ENCODE data around the gene GAN.

Gene GAN, protein sequence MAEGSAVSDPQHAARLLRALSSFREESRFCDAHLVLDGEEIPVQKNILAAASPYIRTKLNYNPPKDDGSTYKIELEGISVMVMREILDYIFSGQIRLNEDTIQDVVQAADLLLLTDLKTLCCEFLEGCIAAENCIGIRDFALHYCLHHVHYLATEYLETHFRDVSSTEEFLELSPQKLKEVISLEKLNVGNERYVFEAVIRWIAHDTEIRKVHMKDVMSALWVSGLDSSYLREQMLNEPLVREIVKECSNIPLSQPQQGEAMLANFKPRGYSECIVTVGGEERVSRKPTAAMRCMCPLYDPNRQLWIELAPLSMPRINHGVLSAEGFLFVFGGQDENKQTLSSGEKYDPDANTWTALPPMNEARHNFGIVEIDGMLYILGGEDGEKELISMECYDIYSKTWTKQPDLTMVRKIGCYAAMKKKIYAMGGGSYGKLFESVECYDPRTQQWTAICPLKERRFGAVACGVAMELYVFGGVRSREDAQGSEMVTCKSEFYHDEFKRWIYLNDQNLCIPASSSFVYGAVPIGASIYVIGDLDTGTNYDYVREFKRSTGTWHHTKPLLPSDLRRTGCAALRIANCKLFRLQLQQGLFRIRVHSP

DNA sequence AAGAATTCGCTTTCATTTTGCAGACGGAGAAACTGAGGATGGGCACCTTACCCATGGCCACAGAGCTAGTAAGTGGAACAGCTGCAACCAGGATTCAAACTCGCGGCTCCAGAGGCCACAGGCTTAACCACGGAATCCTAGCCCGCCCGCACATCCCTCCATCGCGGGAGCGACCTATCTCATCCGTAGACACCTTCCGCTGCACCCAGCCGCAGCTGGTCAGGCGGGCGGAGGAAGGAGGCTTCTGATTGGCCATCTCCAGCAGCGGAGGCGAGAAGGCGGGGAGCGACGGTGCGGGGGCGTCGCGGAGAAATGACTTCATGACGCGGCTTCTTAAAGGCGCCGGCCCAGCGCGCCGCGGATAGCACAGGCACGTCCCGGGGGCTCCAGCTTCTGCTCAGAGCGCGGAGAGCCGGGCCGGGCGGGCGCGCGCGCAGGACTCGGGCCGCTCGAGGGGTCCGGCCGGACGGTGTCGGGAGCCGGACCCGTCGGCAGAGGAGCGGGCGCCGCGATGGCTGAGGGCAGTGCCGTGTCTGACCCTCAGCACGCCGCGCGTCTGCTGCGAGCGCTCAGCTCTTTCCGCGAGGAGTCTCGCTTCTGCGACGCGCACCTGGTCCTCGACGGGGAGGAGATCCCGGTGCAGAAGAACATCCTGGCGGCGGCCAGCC lies at the start of gene GAN:
Gene GAN, plus strand, starts transcription at position 360 of the 668 bp plus-strand sequence. Its CDS starts 152 bp downstream, at position 512.
- DNase-seq = peak; percentile 94

DNA sequence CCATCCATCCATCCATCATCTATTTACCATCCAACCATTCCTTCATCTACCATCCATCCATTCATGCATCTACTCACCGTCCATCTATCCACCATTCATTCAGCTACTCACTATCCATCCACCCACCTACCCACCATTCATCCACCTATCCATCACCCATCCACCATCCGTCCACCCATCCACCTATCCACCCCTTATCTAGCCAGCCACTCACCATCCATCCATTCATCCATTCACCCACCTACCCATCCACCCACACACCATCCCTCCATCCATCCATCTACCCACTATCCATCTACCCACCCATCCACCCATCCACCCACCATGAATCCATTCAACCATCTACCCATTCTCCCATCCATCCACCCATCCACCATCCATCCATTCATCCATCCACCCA lies 49.7 kb upstream of the GAN start:
- no peak for DNase-seq

DNA sequence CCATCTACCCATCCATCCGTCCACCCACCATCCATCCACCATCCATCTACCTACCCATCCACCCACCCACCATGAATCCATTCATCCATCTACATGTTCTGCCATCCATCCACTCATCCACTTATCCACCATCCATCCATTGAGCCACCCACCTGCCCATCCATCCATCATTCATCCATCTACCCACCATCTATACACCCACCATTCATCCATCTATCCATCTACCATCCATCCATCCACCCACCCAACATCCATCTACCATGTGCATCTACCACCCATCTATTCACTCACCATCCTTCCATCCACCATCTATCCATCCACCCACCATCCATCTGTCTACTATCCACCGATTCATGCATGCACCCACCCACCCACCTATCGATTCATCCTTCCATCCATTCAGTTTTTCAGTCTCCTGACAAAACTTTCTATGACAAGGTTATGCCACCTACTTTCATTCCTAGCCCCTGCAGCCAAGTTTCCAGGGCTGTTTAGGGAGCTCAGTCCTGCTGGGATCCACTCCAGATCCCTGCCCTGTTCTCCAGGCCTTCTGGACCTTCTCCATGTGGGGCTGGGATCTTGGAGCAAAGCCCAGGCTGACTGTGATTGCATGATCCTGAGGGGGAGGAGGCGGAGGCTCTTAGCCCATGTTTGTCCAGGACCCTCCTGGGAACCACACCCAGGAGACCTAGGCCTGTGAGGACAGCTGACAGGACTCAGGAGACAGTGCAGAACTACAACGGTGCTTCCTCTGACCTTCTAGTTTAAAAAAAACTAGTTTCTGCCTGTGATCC lies 48.9 kb upstream of the GAN start:
- no peak for DNase-seq

DNA sequence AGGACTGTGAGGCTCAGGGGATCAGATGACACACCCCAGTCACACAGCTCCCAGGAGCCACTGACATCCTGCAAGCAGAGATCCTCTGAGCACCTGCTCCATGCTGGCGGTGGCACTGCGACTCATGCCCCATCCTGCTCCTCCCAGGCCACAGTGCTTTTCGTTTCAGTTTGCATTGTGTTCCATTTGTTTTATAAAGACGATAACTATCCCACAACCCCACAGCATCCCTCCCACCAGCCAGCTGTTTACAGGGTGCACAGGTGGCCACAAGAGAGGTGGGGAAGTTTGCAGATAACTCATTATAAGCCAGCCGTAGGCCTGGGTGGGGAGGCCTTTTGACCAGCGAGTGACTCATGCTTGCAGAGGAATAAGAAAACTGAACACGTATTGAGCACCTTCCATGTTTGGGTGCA lies 48.1 kb upstream of the GAN start:
- DNase-seq = no peak

DNA sequence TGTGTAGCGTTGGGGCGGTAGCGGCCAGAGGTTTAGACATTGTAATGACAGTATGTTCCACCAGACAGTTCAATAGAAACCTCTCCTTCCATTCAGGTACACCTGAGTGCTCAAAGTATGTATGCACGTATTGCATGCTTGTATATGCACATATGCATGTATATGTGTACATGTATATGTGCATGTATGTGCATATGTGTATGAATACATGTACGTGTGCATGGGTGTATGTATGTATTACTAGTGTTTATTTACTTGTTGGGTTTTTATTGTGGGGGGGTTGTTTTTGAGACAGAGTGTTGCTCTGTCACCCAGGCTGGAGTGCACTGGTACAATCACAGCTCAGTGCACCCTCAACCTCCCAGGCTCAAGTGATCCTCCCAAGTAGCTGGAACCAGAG lies 46.3 kb upstream of the GAN start:
- no peak for DNase-seq

DNA sequence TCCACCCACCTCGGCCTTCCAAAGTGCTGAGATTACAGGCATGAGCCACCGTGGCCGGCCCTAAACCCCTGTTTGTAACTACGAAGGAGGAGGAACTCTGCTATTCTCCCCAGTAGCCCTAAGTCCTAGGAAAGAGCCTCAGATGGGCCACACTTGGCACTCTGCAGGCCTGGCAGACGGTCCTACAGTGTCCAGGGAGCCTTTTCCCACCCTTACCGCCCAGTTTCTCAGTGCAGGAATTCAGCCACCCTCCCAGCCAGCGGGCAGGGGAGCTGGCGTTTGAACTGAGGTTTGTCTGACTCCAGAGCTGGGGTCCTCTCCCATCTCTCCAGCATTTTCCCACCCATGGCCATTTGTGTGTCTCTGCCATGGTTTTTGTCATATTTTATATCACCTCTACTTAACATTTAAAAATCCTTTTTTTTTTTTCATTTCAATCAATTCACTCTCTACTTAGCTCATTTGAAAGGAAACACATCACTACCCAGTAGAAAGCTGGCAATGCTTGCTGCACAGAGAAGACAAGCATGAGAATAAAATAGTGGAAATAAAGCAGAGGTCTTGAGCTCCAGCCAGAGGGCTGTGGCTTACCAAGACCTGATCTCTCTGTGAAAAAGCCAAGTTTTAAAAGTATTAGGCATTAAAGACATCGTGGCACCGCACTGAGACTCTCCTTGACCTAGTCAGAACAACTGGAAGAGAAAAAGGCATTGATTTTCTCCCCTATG lies 41.4 kb upstream of the GAN start:
- no peak for DNase-seq

DNA sequence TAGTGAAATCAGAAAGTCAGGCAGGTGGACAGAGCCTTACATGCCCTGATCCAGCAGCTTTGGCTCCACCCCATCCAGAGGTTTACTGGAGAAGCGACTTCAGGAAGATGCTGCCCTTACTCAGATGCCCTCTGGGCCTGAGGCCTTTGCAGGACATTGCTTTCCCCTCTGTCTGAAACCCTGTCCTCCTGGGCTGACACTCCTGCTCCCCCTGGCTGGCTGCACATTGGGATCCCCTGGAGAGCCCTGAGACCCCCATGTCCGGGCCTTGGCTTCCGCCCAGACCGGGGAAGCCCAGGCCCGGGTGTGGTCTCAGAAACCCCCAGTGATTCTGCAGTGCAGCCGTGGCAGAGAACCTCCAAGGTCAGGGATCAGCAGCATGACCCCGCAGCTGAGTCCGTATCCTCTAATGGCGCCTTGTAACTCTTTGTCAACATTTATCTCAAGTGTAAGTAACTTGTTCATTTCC lies 39.7 kb upstream of the GAN start:
- DNase-seq = no peak

DNA sequence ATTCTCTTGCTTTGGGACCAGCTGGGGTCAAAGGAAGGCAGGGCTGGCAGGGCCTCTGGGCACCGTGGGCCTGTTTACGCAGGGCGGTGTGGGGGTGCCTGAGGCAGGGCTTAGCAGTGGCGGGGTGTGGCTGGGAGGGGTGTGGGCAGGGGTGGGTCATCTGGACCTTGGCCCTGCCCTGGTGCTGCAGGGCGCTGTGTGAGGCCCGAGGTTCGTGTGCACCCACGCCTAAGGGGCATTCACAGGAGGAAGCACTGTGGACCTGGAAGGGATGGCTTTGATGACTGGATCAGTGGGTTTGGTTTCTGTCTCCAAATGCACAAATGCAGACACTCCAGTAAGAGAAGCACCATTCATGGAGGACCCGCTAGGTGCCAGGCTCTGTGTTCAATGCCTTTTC lies 39.0 kb upstream of the GAN start:
- DNase-seq = no peak

DNA sequence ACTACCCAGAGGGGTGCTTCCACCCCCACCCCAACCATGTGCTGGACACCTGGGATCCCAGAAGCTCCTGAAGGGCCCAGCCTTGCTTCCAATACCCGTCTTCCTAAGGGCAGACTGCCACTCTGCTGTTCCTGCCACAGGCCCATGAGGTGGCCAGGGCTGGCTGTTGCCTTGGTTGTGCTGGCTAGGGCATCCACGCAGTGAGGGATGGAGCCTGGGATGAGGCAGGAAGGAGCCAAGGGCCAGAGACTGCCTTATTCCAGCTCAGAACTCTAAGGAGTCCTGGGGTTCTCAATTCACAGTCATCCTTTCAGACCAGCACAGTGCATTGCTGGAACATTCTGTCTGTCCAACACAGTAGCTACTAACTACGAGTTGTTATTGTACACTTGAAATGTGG lies 38.4 kb upstream of the GAN start:
- no peak for DNase-seq

DNA sequence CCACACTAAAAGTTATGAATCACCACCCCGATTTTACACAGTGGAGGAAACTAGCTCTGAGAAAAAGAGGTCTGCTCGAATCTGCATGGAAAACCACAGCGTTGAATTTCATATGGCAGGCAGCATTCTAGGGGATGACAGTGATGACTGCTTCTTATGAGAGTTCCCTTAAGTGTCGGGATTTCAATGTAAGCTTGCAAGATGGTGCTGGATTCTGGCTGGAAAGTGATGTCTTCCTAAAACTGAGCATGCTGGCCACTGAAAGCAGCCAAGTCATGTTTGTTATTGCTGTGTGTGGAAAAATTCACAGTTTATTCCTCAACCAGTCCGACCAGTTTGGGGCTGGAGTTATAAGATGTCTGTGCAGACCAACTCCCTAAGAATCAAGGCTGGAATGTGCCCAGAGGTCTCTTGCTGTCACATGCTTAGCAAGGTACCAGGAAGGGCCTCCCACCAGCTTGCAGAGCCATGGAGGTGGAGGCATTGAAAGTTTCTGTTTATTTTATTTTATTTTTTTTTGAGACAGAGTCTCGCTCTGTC lies 37.2 kb upstream of the GAN start:
- DNase-seq = no peak

DNA sequence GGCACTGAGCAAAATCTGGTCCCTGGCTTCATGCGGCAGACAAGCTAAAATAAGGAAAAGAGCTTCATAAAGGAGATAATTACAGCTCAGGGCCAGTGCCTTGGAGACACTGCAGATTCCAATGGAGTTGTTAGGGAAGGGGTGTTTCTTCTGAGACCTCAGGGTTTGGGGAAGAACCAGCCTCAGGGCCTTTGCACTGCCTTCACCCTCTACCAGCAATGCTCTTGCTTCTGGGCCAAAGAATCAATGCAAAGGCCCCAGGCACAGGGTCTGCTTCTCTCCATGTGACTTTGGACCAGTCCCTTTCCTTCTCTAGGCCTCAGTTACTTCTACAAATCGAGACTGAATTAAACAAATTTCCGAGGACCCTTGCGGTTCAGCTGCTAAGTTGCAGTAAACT lies 36.2 kb upstream of the GAN start:
- no peak for DNase-seq

DNA sequence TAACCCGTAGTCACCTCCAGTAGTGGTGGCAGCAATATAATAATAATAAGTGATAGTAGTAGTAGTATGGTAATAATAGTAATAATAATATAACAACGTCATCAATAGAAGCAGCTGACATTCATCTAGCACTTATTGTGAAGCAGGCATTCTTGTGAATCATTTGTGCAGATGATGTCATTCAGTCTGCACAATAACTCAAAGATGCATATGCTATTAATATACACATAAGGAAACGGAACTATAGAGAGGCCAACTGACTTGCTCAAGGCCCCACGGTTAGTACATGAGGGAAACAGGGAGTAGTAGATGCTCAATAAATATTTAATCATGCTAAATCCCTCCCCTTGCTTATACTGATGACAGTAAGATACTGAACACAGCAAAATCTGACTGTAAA lies 35.4 kb upstream of the GAN start:
- no peak for DNase-seq

DNA sequence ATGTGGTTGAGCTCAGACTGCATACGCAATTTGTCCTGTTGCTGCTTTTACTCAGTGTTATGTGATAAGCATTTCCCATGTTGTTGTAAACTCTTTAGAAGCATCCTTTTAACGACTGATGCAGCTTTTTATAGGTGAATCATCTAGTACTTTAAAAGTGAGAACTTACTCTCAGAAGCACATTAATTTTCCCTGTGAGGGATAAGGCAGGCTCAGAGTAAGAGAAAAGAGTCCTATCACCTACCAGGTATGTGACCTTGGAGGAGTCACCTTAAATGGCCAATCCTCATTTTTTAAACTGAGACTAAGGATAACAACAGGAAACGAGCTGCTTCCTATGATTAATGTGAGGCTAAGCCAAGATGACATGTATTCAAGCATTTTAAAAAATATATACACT lies 34.4 kb upstream of the GAN start:
- no peak for DNase-seq

DNA sequence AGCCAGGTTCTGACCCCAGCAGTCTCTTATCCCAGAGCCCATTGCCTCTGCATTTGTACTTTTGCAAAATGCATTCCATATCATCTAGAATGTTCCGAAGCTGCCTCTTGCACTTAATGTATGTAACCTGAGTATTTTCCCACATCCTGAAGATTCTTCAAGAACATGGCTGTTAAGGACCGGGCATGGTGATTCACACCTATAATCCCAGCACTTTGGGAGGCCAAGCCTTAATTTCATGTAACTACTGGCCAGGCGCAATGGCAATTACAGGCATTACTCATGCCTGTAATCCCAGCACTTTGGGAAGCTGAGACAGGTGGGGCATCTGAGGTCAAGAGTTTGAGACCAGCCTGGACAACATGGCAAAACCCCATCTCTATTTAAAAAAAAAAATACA lies 31.7 kb upstream of the GAN start:
- no peak for DNase-seq

DNA sequence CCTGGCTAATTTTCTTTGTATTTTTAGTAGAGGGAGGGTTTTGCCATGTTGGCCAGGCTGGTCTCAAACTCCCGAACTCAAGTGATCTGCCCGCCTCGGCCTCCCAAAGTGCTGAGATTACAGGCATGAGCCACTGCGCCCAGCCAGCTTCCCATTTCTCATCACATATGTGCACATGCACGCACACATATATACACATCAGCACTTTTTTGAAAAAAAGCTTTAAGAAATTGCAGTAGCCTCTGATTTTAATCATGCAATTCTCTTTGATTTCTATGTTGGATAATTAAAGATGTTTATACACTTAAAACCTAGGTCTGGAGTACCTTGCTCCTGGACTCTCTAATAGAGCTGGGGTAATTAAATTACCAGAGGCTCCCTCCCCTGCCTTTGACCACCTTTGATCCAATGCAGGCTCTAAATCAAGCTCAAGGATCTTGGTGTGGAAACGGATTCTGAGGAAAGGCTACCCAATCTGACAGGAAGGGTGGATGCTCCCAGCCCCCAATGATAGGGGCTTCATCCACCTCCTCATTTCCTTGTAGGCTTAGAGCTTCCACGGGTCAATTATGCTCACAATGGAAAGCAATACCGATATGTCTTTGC lies 29.7 kb upstream of the GAN start:
- no peak for DNase-seq

DNA sequence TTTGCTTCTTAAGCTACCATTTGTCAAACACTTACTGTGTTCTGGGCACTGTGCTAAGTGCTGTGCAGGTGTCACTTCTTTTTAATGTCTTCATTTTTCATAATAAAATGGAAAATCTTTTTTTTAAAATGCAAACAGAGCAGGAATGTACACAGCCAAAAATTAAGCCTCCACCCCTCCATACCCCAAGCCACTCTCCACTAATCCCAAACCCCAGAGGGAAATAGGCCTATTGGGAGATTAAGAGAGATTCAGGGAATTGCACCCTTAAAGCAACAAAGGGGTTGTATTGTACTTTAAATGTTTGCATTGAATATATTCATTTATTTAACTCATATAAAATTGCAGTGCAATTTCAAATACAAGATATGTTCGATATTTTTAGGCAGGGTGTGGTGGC lies 28.6 kb upstream of the GAN start:
- DNase-seq = no peak

DNA sequence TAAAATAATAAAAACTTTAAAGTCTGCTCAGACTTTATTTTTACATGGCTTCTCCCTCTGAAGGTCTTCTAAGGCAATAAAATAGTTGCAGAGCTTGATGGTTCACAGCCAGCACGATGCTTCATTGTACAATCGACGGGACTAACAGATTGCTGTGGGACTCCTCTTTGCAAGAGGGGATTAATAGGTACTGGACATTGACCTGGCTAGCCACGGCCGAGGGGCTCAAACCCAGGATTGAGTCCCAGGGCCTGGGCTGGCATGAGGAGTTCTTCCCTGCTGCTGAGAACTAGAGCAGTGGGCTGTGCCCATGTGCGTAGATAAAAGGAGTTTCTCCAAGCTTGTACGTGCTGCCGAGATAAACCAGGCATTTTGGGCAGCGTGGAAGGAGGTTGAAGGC lies 23.6 kb upstream of the GAN start:
- DNase-seq = no peak

DNA sequence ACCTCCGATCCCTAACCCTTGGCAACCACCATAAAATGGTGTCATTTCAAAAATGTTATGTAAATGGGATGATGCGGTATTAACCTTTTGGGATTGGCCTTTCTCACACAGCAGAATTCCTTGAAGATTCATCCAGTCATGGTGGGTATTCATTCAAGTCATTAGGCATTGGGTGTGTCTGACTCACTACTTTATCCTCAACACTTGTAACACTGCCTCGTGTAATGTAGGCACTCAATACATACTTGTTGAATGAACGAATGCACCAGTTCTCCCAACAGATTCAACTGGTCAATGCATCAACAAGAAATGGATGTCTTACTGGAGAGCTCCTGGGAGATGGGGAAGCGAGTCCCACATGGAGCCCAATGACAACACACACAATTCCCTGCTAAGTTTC lies 21.8 kb upstream of the GAN start:
- no peak for DNase-seq

DNA sequence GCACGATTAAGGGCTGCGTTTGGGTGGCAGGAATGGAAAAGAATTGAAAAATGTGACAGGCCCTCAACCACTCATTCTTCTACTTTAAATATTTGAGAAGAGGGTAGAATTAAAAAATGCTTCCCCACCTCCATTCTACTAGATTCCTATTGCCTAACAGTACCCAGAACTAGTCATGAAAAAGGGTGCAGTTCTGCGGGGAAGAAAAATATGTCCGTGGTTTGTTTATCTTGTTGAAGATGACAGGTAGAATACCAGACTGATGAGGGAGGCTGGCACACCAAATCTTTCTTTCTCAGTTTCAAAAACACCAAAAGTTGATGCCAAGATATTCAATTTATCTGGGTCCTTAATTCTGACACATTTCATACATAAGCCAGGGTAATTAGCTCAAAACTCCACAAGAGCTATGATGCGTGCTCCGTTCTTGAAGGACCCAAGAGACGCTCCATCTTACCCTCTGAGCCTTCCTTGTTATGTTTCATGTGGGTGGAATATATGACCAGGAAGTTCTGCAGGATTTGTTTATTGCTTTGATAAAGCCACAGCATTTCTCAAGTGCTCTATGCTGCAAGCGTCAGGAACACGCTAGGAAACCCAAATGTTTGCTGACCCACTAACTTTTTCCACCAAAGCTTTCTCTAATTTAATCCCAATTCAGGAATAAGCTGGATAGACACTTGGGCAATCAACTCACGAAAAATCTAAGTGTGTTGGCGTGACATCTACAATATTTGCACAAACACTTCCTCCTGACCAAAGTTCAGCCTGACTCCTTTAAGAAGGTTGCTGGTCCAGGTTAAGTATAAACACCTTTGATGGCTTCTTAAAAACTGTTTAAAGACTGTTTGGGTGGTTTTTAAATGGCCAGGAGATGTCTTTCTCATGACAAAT lies 20.6 kb upstream of the GAN start:
- no peak for DNase-seq

DNA sequence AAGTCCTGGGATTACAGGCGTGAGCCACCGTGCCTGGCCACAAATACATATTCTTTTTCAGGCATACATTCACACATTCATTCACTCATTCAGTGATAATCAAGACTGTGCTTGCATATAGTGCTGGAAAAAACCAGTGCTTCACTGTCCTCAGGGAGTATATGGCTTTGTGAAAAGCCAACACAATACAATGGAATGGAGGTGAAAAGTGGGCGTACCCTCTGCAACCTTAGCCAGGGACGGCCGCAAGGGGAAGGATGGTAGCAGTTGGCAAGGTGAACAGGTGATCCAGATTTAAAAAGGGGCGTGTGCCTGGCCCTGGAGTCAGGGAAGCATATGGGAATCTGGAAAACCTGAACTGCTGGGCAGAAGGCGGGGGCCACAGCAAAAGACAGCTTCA lies 18.1 kb upstream of the GAN start:
- DNase-seq = no peak

DNA sequence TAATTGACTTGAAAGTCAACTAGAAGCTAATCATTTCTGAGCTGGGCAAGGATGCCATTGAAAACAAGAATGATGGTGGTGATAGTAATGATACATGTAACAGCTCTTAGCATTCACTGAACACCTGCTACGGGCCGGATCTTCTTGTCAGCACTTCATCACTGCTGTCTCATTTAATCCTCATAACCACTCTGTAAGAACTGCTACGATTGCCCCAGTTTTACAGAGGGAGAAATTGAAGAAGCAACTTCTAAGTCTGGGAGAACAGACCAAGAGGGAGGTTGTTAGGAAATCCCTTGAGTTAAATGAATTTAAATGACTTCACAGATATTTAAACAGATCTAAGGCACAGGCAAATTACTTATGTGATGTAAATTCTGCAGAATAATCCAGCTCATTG lies 7.0 kb upstream of the GAN start:
- DNase-seq = no peak

All from CD4-positive, alpha-beta T cell treated with Interleukin-17A for 4 hours (primary cell).